Measurements from ENCODE around the gene USP8. TPM values are rescaled to one million over a fixed set of nuclear protein-coding genes. Genes with fewer than 3 reads are reported as not detected.

Gene USP8
- total RNA-seq, 1 donor from 2014 or later, result 59.4 TPM

DNA sequence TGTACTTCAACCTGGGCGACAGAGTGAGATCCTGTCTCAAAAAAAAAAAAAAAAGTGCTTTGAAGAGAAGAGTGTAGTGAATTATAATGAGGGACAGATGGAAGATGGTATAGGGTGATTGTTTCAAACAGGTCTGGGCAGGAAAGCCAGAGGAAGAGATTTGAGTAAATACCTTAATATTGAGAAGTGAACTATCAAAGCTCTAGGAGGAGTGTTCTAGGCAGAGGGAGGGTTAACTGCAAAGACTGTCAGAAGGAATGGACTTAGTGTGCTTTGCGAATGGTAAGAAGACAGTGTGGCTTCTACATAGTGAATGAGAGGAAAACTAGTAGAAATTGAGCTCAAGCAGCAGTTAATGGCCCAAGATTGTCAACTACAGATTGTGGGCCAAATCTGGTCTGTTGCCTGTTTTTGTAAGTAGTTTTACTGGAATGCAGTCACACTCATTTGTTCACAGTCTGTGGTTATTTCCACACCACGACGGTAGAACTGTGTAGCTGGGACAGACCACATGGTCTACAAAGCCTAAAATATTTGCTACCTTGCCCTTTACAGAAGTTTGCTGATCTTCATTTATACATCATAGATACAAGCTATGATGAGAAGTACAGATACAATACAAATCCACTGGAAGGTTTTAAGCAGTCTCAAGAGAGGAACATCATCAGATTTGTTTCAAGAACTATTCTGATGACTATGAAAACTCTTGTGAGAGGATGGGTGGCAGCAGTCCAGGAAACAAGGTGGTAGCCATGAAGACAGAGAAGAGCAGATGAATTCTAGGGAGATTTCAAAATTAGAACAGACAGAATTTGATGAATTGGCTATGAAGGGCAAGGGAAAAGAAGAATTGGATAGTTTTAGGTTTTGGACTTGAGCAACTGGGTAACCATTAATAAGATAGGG, 138.8 kb downstream of the USP8 start:
- H3K36me3 Mint-ChIP-seq, result peaks cover 15% of the 10 kb centered on the region
- no peaks in the 10 kb centered on the region for H3K4me1 Mint-ChIP-seq (ENCODE audit: unreplicated experiment)
- no peak overlapping the region for H3K27ac Mint-ChIP-seq
- no peak overlapping the region for H3K4me3 Mint-ChIP-seq
- H3K27me3 Mint-ChIP-seq, result no peaks in the 10 kb centered on the region
- TF ChIP-seq, protein P1, sequence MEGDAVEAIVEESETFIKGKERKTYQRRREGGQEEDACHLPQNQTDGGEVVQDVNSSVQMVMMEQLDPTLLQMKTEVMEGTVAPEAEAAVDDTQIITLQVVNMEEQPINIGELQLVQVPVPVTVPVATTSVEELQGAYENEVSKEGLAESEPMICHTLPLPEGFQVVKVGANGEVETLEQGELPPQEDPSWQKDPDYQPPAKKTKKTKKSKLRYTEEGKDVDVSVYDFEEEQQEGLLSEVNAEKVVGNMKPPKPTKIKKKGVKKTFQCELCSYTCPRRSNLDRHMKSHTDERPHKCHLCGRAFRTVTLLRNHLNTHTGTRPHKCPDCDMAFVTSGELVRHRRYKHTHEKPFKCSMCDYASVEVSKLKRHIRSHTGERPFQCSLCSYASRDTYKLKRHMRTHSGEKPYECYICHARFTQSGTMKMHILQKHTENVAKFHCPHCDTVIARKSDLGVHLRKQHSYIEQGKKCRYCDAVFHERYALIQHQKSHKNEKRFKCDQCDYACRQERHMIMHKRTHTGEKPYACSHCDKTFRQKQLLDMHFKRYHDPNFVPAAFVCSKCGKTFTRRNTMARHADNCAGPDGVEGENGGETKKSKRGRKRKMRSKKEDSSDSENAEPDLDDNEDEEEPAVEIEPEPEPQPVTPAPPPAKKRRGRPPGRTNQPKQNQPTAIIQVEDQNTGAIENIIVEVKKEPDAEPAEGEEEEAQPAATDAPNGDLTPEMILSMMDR (conservative IDR thresholded peaks at IDR 0.05), result no peak
- H3K9me3 Mint-ChIP-seq, result no peaks in the 10 kb centered on the region
- no peak for DNase-seq (ENCODE audit: extremely low spot score, unreplicated experiment)

DNA sequence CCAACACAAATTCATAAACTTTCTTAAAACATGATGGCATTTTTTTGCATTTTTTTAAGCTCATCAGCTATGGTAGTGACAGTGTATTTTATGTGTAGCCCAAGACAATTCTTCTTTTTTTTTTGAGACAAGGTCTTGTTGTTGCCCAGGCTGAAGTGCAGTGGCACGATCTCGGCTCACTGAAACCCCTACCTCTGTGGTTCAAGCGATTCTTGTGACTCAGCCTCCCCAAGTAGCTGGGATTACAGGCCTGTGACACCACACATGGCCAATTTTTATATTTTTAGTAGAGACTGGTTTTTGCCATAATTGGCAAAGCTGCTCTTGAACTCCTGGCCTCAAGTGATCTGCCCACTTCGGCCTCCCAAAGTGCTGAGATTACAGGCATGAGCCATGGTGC, 139.6 kb downstream of the USP8 start:
- H3K27ac Mint-ChIP-seq, result no peak overlapping the region

More for the DNA sequence above, 139.6 kb downstream of the USP8 start:
- Mint-ChIP-seq H3K36me3 (peaks cover 19% of the 10 kb centered on the region), H3K4me1 (ENCODE audit: unreplicated experiment) (no peaks in the 10 kb centered on the region), H3K4me3 (no peak overlapping the region), H3K27me3 (no peaks in the 10 kb centered on the region), H3K9me3 (no peaks in the 10 kb centered on the region)
- TF ChIP-seq, protein P1 (conservative IDR thresholded peaks at IDR 0.05), result no peak
- no peak for DNase-seq (ENCODE audit: extremely low spot score, unreplicated experiment)

Other genes starting within 250 kb of the USP8 start
- gene SLC27A2, start 242.2 kb upstream of the USP8 start, total RNA-seq (ENCODE audit: low replicate concordance), result 5.9 and 12.0 TPM in 2 replicates
- 0.14 TPM in 1 of 2 replicates, not detected in the other for gene HDC, start 158.7 kb upstream of the USP8 start, total RNA-seq (ENCODE audit: low replicate concordance)
- 27.5 and 27.8 TPM in 2 replicates for gene GABPB1, start 69.2 kb upstream of the USP8 start, total RNA-seq (ENCODE audit: low replicate concordance)
- 0.48 TPM in 1 of 2 replicates, not detected in the other for gene USP50, start 122.3 kb downstream of the USP8 start, total RNA-seq (ENCODE audit: low replicate concordance)

Data from type B pancreatic cell (in vitro differentiated cells).